Mammary epithelial cell (primary cell): ENCODE data around the gene CEP290.

Experiments used
- CTCF ChIP-seq, 2 donors: IDR thresholded peaks in 1 of 2; conservative IDR thresholded peaks in 1 of 2; 2 replicates each; pipeline ENCODE4 v1.5.1; 2011 to 2012; ENCODE audit warnings: inconsistent platforms in 2 of 2, low read length in 2 of 2, mild to moderate bottlenecking in 2 of 2, control low read depth in 1 of 2, low read depth in 1 of 2; ENCODE audit not compliant: insufficient read depth in 1 of 2; ENCODE audit errors: extremely low read depth in 1 of 2
- EZH2 ChIP-seq: IDR thresholded peaks from 2 replicates; pipeline ENCODE4 v1.6.1; 2012; ENCODE audit warnings: low read length, inconsistent platforms, borderline replicate concordance

- no peak for TF ChIP-seq CTCF (conservative IDR thresholded peaks at IDR 0.05 in 1 of 2, IDR thresholded peaks at IDR 0.05 in 1 of 2; ENCODE audit: extremely low read depth in 1 of 2, insufficient read depth in 1 of 2, low read depth in 1 of 2, low read length in 2 of 2)
- TF ChIP-seq EZH2: no peak
These were observed 78.5 kb downstream of the CEP290 start for GRCh38 chr12:88063375-88063774.
